ENCODE results near the gene RELCH.

The RELCH gene

DNA sequence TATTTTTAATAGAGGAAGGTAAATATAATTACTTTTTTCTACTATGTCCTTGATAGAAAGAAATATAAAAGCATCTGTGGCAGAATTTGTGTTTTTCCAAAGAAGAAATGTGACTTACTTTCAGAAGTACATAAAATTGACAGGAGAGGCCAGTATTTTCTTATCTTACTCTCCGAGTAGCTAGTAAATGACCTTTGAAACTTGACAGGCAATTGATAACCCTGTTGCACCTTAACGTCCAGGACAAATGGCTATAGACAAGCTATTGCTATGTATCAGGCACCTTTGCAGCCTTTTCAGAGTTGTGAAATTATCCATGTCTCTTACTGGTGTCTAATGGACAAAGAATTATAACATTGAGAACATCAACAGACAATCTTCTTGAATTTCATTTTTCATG is 75.0 kb downstream of the RELCH start:
- Histone ChIP-seq H3K9ac (no peak overlapping the region), H3K79me2 (ENCODE audit: insufficient read depth, low read depth) (no peaks in the 10 kb centered on the region), H3K4me3 (IDR thresholded peaks at IDR 0.05; ENCODE audit: insufficient read depth, low read depth, low read length) (no peak overlapping the region), H3K4me1 (ENCODE audit: low read depth, poor library complexity, severe bottlenecking) (peaks cover 18% of the 10 kb centered on the region), H3K27ac (no peak overlapping the region), H3K27me3 (ENCODE audit: insufficient read depth, low read depth) (no peaks in the 10 kb centered on the region), H2AFZ (ENCODE audit: low read depth) (no peak overlapping the region), H3K36me3 (ENCODE audit: insufficient read depth) (peaks cover 18% of the 10 kb centered on the region; the same call in 1 of the 2 replicates), H3K4me2 (no peak overlapping the region), H4K20me1 (ENCODE audit: insufficient read depth) (no peaks in the 10 kb centered on the region)
- TF ChIP-seq, protein P1, sequence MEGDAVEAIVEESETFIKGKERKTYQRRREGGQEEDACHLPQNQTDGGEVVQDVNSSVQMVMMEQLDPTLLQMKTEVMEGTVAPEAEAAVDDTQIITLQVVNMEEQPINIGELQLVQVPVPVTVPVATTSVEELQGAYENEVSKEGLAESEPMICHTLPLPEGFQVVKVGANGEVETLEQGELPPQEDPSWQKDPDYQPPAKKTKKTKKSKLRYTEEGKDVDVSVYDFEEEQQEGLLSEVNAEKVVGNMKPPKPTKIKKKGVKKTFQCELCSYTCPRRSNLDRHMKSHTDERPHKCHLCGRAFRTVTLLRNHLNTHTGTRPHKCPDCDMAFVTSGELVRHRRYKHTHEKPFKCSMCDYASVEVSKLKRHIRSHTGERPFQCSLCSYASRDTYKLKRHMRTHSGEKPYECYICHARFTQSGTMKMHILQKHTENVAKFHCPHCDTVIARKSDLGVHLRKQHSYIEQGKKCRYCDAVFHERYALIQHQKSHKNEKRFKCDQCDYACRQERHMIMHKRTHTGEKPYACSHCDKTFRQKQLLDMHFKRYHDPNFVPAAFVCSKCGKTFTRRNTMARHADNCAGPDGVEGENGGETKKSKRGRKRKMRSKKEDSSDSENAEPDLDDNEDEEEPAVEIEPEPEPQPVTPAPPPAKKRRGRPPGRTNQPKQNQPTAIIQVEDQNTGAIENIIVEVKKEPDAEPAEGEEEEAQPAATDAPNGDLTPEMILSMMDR (conservative IDR thresholded peaks at IDR 0.05; ENCODE audit: low read depth, low read length): no peak

DNA sequence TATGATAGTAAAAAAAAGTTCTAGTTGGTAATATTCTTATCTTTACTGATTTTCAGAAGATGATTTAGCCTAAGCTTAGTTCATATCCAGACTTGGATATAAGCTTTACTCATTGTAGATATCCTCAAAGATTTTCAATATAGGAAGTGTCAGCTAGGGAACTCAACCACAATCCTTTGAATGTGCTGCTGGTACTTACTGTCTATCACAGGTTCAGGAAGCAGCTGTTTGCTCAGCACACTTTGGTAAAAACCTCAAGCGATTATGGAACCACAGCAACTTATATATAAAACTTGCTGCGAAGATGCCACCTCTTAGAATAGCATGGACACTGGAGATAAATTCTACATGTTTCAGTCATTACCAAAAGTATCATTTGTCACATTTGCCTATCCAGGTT is 77.9 kb downstream of the RELCH start:
- Histone ChIP-seq H3K4me2 (peak overlapping the region; percentile 7; the same call in 1 of the 2 replicates), H3K4me3 (IDR thresholded peaks at IDR 0.05; ENCODE audit: insufficient read depth, low read depth, low read length) (no peak overlapping the region), H3K4me1 (ENCODE audit: low read depth, poor library complexity, severe bottlenecking) (peaks cover 18% of the 10 kb centered on the region), H3K27ac (no peak overlapping the region), H2AFZ (ENCODE audit: low read depth) (no peak overlapping the region), H4K20me1 (ENCODE audit: insufficient read depth) (no peaks in the 10 kb centered on the region), H3K27me3 (ENCODE audit: insufficient read depth, low read depth) (no peaks in the 10 kb centered on the region), H3K9ac (no peak overlapping the region), H3K79me2 (ENCODE audit: insufficient read depth, low read depth) (no peaks in the 10 kb centered on the region), H3K36me3 (ENCODE audit: insufficient read depth) (peaks cover 7% of the 10 kb centered on the region; the same call in 1 of the 2 replicates)
- TF ChIP-seq, protein P1 (conservative IDR thresholded peaks at IDR 0.05; ENCODE audit: low read depth, low read length): no peak

DNA sequence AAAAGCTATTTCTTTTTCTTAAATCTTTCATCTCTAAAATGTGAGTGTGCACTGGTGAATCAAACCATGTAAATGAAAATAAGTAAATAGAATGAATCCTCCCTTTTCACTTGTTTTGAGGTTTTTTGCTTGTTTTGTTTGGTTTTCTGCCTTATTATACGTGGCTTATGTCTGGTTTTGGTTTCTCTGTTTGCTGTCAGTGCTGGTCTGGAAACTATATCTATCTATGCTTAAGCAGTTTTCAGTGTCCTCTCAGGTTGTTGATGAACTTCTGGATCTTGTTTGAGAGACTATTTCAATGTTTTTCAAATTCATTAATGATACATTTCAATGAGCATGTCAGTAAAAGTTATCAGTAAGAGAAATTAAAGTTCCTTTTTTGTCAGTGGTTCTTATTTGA is 90.0 kb downstream of the RELCH start:
- Histone ChIP-seq H3K4me3 (IDR thresholded peaks at IDR 0.05; ENCODE audit: insufficient read depth, low read depth, low read length) (no peak overlapping the region), H3K9ac (no peak overlapping the region), H3K4me1 (ENCODE audit: low read depth, poor library complexity, severe bottlenecking) (peaks cover 22% of the 10 kb centered on the region), H3K36me3 (ENCODE audit: insufficient read depth) (no peaks in the 10 kb centered on the region), H3K27ac (no peak overlapping the region), H4K20me1 (ENCODE audit: insufficient read depth) (0 out of 2 replicates have a peak, but pooled peaks cover 4% of the 10 kb centered on the region), H3K79me2 (ENCODE audit: insufficient read depth, low read depth) (no peaks in the 10 kb centered on the region), H2AFZ (ENCODE audit: low read depth) (no peak overlapping the region), H3K4me2 (peak overlapping the region; percentile 2; the same call in 1 of the 2 replicates), H3K27me3 (ENCODE audit: insufficient read depth, low read depth) (no peaks in the 10 kb centered on the region)
- TF ChIP-seq, protein P1 (conservative IDR thresholded peaks at IDR 0.05; ENCODE audit: low read depth, low read length): no peak

DNA sequence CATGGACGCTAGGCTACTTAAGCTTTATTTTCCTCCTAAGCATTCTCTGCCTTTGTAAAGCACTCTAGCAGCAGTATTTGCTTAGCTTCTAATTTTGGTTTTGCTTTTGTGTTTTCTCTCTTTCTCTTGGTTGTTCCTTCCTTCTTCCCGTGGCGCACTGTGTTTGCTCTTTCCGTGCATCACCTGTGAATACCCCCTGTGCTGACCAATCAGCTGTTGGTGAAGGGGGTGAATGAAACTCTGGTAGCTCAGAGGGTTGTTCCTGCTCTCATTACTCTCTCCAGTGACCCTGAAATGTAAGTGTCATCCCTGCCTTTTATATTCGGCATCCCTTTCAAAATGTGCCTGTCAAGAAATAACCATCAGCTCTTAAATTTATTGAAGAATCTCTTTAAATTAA is 92.5 kb downstream of the RELCH start:
- no peak overlapping the region for H3K27ac ChIP-seq
- H2AFZ ChIP-seq (ENCODE audit: low read depth): no peak overlapping the region
- no peak overlapping the region for H3K4me2 ChIP-seq
- peaks cover 22% of the 10 kb centered on the region for H3K4me1 ChIP-seq (ENCODE audit: low read depth, poor library complexity, severe bottlenecking)
- H3K9ac ChIP-seq: no peak overlapping the region
- no peaks in the 10 kb centered on the region for H4K20me1 ChIP-seq (ENCODE audit: insufficient read depth)
- TF ChIP-seq, protein P1 (conservative IDR thresholded peaks at IDR 0.05; ENCODE audit: low read depth, low read length): no peak
- H3K4me3 ChIP-seq (IDR thresholded peaks at IDR 0.05; ENCODE audit: insufficient read depth, low read depth, low read length): no peak overlapping the region
- no peaks in the 10 kb centered on the region for H3K36me3 ChIP-seq (ENCODE audit: insufficient read depth)
- H3K27me3 ChIP-seq (ENCODE audit: insufficient read depth, low read depth): no peaks in the 10 kb centered on the region
- no peaks in the 10 kb centered on the region for H3K79me2 ChIP-seq (ENCODE audit: insufficient read depth, low read depth)

Measured in KMS-11 (cell line).